Kidney tubule cell (primary cell): ENCODE measurements around the gene NFILZ.

Source experiments
- DNase-seq: peaks from one replicate; pipeline ENCODE4 v3.0.0-alpha.2; 2018; ENCODE audit warnings: low spot score

The NFILZ gene, protein sequence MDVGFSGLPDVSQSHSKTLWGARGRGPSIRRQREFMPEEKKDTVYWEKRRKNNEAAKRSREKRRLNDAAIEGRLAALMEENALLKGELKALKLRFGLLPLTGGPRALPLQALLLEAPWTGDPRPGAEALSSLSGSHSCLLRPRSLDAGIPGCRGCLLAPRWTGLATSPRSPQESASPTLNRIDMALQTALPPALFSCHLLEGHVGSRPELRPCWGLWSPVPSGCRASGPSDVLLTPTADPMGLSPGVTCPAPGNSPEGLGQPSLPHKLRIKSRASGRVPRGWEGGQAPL

GRCh38 chr19:8629996-8630683 is at the start of gene NFILZ:
Gene NFILZ, plus strand, starts transcription at chr19:8630633. Its CDS starts 46,133 bp downstream, at chr19:8676766.
- DNase-seq = no peak

DNA sequence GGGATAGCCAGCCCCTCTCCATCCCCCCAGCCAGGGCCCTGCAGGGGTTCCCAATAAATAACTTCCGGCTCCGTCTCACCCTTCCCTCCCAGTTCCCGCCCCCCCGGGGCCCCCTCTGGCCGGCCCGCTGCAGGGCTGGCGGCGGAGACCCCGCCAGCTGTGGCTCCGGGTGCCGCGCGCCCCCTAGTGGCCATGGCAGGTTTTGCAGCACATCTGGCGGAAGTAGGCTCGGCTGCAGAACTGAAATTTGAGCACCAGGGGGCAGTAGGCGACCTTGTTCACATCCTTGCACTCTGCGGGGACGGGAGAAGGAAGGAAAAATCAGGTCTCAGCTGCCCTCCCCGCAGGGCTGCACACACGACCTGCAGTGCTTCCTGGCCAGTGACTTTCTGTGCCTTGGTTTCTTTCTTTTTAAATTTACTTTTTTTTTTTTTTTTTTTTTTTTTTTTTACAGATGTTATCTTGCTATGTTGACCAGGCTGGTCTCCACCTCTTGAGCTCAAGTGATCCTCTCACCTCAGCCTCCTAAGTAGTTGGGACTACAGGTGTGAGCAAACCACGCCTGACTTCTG is 49.6 kb upstream of the NFILZ start:
- DNase-seq = peak; percentile 71

GRCh38 chr19:8584965-8585893 is 45.2 kb upstream of the NFILZ start:
- no peak for DNase-seq

- DNase-seq = no peak
These were observed 44.3 kb upstream of the NFILZ start for GRCh38 chr19:8585894-8586750.

GRCh38 chr19:8589177-8589714 is 41.2 kb upstream of the NFILZ start:
- DNase-seq = no peak

DNA sequence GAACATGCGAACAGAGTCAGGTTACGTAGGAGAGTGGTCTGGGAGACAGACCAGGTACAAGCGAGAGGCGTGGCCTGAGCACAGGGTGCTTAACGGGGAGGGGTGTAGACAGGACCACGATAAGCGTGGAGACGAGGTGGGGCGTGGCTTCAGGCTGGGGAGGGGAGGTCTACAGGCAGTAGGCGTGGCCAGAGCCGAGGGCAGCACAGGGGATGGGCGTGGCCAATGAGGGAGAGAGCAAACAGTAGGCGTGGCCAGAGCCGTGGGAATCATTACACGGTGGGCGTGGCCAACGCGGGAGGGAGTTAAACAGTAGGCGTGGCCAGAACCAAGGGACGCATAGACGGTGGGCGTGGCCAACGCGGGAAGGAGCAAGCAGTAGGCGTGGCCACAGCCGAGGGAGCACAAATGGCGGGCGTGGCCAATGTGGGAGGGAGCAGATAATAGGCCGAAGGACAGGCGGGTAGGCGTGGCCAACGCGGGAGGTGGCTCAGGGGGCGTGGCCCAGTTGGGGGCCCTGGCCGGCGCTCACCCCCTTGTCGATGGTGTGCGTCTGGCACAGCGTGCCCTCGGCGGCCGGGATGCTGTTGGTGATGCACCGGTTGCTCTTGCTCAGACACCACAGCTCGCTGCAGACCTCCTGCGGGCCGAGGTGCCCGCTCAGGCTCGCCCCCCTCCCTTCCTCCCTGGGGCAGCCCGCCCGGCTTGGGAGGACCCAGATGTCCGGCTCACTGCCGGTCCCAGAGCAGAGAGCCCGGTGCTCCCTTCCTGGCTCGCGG is 38.0 kb upstream of the NFILZ start:
- peak; percentile 67 for DNase-seq

DNA sequence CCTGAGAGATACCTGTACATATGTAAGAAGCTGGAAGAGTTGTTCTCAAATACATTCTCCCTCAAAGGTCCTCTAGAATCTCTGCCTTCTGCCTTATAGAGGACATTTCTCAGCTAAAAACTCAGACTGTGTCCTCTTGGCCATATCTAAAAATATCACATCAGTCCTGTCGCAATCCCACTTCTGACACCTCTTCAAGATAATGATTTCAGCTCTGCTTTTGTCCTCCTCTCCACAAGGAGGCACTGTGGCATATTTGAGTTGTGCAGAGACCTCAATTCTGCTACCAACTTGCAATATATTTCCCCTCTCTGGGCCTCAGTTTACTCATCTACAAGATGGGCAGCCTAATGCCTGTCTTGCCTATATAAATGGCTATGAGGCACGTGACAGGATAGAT is 36.5 kb upstream of the NFILZ start:
- no peak for DNase-seq

GRCh38 chr19:8595651-8596050 is 34.8 kb upstream of the NFILZ start:
- no peak for DNase-seq

- DNase-seq = no peak
These were observed 34.3 kb upstream of the NFILZ start for GRCh38 chr19:8596168-8596567.

DNA sequence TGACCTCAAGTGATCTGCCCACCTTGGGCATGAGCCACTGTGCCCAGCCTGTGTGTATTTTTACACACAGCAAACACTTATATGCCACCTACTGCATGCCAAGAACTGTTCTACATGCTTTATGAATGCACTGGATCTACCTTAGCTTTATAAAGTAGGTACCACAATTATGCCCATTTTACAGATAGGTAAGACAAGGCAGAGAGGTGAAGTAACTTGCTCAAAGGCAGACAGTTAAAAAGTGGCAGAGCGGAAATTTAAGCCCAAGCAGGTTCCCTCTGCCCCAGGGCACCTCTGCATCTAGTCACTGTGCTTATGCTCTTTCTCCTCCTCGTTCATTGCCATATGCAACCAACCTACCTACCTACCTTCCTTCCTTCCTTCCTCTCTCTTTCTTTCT is 30.4 kb upstream of the NFILZ start:
- DNase-seq = no peak

DNA sequence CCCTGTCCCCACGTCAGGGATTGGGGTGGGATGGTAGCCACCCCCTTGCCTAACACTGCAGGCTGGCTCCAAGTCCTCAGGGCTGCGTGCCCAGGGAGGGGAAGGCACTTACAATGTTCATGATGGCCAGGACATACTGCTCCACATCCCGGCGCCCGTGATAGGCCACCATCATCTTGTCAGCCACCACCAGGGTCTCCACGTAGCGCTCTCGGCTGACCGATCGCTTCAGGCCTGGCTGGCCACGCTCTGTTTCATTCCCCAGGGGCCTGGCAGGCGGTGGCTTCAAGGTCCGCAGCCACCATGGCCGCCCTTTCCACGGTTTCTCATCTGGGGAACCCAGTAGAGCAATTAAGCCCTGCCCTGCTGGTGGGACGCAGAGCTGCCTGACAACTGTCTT is 29.6 kb upstream of the NFILZ start:
- no peak for DNase-seq

DNA sequence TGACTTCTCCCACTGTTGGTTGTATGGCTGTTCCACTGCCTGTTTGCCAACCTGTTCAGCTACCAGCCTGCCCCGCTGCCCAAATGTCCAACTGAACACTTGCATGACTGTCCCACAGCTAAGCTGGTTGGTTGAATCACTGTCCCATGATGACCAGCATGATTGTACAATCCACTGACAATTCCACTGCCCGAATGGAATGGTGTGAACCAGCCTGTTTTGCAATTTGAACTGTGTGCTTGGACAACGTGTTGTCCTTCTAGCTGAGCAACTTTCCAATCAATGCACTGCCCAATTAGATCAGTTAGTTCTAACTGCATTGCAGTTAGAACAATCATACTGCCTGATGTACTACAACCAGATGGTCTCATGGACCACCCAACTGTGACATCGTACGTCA is 28.6 kb upstream of the NFILZ start:
- DNase-seq = no peak

- DNase-seq = no peak
These were observed 24.9 kb upstream of the NFILZ start for GRCh38 chr19:8605514-8605913.

GRCh38 chr19:8607386-8607785 is 23.0 kb upstream of the NFILZ start:
- no peak for DNase-seq

GRCh38 chr19:8608941-8609278 is 21.5 kb upstream of the NFILZ start:
- DNase-seq = no peak

- DNase-seq = peak; percentile 39
These were observed 21.0 kb upstream of the NFILZ start for GRCh38 chr19:8609279-8610040.

- no peak for DNase-seq
These were observed 20.1 kb upstream of the NFILZ start, which contains the start of gene ADAMTS10 for GRCh38 chr19:8610041-8610935. Gene ADAMTS10, minus strand, starts transcription at chr19:8610715. Its CDS starts 5,005 bp downstream, at chr19:8605710.

- DNase-seq = no peak
These were observed 19.5 kb upstream of the NFILZ start for GRCh38 chr19:8610936-8611300.
